K562 (cell line): Measurements from ENCODE around the gene THRSP. TPM values are rescaled to one million over a fixed set of nuclear protein-coding genes. Genes with fewer than 3 reads are reported as not detected.
A peak's percentile ranks its signal among the peaks of the same experiment; 100 is the strongest.
"Not testable (repeated sequence)": the region's sequence is repeated elsewhere in the genome, so short reads cannot be mapped to it uniquely, and the experiment has no call there.

Source experiments
- ATAC-seq: fragments of 200-7000 bp; cut with Tn5 transposase; 3 replicates; pipeline ENCODE4 v1.9.1; 2020; ENCODE audit warnings: moderate library complexity
- BruUV-seq: library from RNA; stranded (reverse); fragments of 400-500 nt; replicated peaks from 2 replicates; lab custom pipeline; 2021; lab: Mats Ljungman, UMichigan
- CTCF ChIA-PET: fragments of 300-600 bp; formaldehyde crosslinking; extraction: SDS; loops from one replicate; lab custom pipeline; 2021; ENCODE audit warnings: low intra/inter-chr PET ratio; lab: Yijun Ruan, JAX
- POLR2A ChIA-PET: fragments of 300-600, 350-650 bp; sonication (Branson Sonifier 250); formaldehyde crosslinking; extraction: SDS; loops from one replicate; lab custom pipeline; 2021; ENCODE audit warnings: antibody characterized with exemption, inconsistent platforms; lab: Yijun Ruan, JAX
- DNase-seq, 4 experiments: peaks; one replicate each; pipeline versions ENCODE4 v3.0.0 to v3.0.0-alpha.2; 2011 to 2018; ENCODE audit warnings: low spot score in 3 of 4, mixed read lengths in 3 of 4; ENCODE audit errors: extremely low read depth in 1 of 4
- FAIRE-seq: peaks from 2 replicates; lab custom pipeline; 2011; peaks lifted over from hg19 to GRCh38; lab: Jason Lieb, UNC
- H2AFZ ChIP-seq: 2 replicates; pipeline ENCODE4 v1.6.0; 2011; ENCODE audit warnings: low read depth, low read length, control low read depth, inconsistent platforms
- H3K27ac ChIP-seq: fragments of 200-600 bp; 3 replicates; pipeline ENCODE4 v1.8.0; 2011; ENCODE audit warnings: low read depth, mild to moderate bottlenecking, control low read depth, inconsistent platforms, low read length, moderate library complexity, mixed read lengths; ENCODE audit errors: extremely low read depth
- H3K27me3 ChIP-seq, 2 experiments: fragments of 300-600 bp in 1 of 2; 2 replicates in 1 of 2; 3 replicates in 1 of 2; pipeline versions ENCODE4 v1.6.0 to v1.8.0; 2011; ENCODE audit warnings: inconsistent platforms in 2 of 2, low read length in 2 of 2, mild to moderate bottlenecking in 1 of 2, mixed read lengths in 1 of 2, moderate library complexity in 1 of 2; ENCODE audit not compliant: control insufficient read depth in 2 of 2, insufficient read depth in 2 of 2
- H3K36me3 ChIP-seq: fragments of 300-600 bp; 3 replicates; pipeline ENCODE4 v1.8.0; 2011; ENCODE audit warnings: mild to moderate bottlenecking, low read length, inconsistent platforms; ENCODE audit not compliant: control insufficient read depth, insufficient read depth
- H3K4me1 ChIP-seq, 2 experiments: fragments of 200-600 bp in 1 of 2; replicated peaks in 1 of 2; 2 replicates in 1 of 2; 3 replicates in 1 of 2; pipeline versions ENCODE4 v1.5.1 to v1.8.0; 2011; ENCODE audit warnings: inconsistent platforms in 2 of 2, low read length in 2 of 2, mild to moderate bottlenecking in 1 of 2, mixed read lengths in 1 of 2, moderate library complexity in 1 of 2; ENCODE audit not compliant: control insufficient read depth in 2 of 2, insufficient read depth in 2 of 2
- H3K4me2 ChIP-seq: 2 replicates; pipeline ENCODE4 v1.6.1; 2011; ENCODE audit warnings: low read length, control low read depth, inconsistent platforms, mixed read lengths; ENCODE audit not compliant: insufficient read depth
- H3K4me3 ChIP-seq: fragments of 200-600 bp; sonication (generic), shearing (Covaris generic); 2 replicates; pipeline ENCODE4 v1.5.1; 2016; ENCODE audit warnings: control low read depth, inconsistent platforms
- H3K79me2 ChIP-seq: fragments of 200-600 bp; 3 replicates; pipeline ENCODE4 v1.8.0; 2011; ENCODE audit warnings: low read length, inconsistent platforms; ENCODE audit not compliant: control insufficient read depth, insufficient read depth
- H3K9ac ChIP-seq, 2 experiments: 2 replicates each; pipeline versions ENCODE4 v1.6.0 to v1.6.1; 2011; ENCODE audit warnings: low read depth in 2 of 2, low read length in 2 of 2, control low read depth in 1 of 2, inconsistent platforms in 1 of 2, mild to moderate bottlenecking in 1 of 2, mixed read lengths in 1 of 2; ENCODE audit not compliant: insufficient read depth in 1 of 2
- H3K9me1 ChIP-seq: one replicate; pipeline ENCODE4 v1.6.0; 2011; ENCODE audit warnings: inconsistent platforms, mild to moderate bottlenecking, low read length, moderate library complexity; ENCODE audit not compliant: control insufficient read depth, insufficient read depth
- H3K9me3 ChIP-seq: replicated peaks from 2 replicates; pipeline ENCODE4 v1.5.1; 2011; ENCODE audit warnings: low read depth, low read length, inconsistent platforms; ENCODE audit not compliant: control insufficient read depth, insufficient read depth
- H4K20me1 ChIP-seq: replicated peaks from 2 replicates; pipeline ENCODE4 v1.6.1; 2011; ENCODE audit warnings: low read length, inconsistent platforms, mixed read lengths; ENCODE audit not compliant: control insufficient read depth, insufficient read depth
- ATF7 ChIP-seq: fragments of 450-650 bp; IDR thresholded peaks from 2 replicates; pipeline ENCODE4 v1.7.1; 2014; ENCODE audit warnings: mild to moderate bottlenecking, moderate library complexity
- FOXK2 ChIP-seq, 2 experiments: fragments of 450-650 bp; IDR thresholded peaks in 1 of 2; conservative IDR thresholded peaks in 1 of 2; 2 replicates each; pipeline ENCODE4 v1.6.1; 2016; ENCODE audit warnings: low read depth in 2 of 2, mild to moderate bottlenecking in 1 of 2
- MLX ChIP-seq, 2 experiments: fragments of 450-650 bp in 1 of 2; sonication (generic) in 1 of 2; formaldehyde crosslinking; conservative IDR thresholded peaks; 2 replicates each; pipeline versions ENCODE4 v1.4.0 to v1.8.1; 2020 to 2022; ENCODE audit warnings: mild to moderate bottlenecking in 1 of 2, missing genetic modification reagents in 1 of 2
- TOE1 ChIP-seq, 2 experiments: fragments of 450-650 bp in 1 of 2; sonication (generic) in 1 of 2; formaldehyde crosslinking in 1 of 2; IDR thresholded peaks; 2 replicates each; pipeline versions ENCODE4 v1.7.1 to v1.8.0; 2016 to 2022; ENCODE audit warnings: borderline replicate concordance in 2 of 2, mild to moderate bottlenecking in 2 of 2, antibody characterized with exemption in 1 of 2, inconsistent platforms in 1 of 2, low read depth in 1 of 2, missing genetic modification reagents in 1 of 2, moderate library complexity in 1 of 2
- ZNF316 ChIP-seq: fragments of 450-650 bp; IDR thresholded peaks from 2 replicates; pipeline ENCODE4 v1.6.1; 2016
- WGBS: fragments of 100-300 bp; shearing (Covaris generic); methylation state at CpG from one replicate; pipeline ENCODE4 v1.1.6; 2016; ENCODE audit warnings: low coverage, mixed read lengths; ENCODE audit not compliant: insufficient coverage; ENCODE audit errors: missing lambda C conversion rate; 5-methylcytosine and 5-hydroxymethylcytosine counted together
- in situ Hi-C: fragments of 300-500 bp; cut with MboI; formaldehyde crosslinking; loops from 4 replicates; pipeline ENCODE4 v1.15.0; 2018; ENCODE audit warnings: inconsistent platforms, mixed read lengths
- intact Hi-C: fragments of 100-400 bp; cut with micrococcal nuclease; formaldehyde crosslinking; loops from 2 replicates; pipeline ENCODE4 v1.14.2; 2022
- polyA plus RNA-seq, 8 experiments: library from polyadenylated mRNA; depleted of rRNA in 4 of 8; stranded (reverse) in 5 of 8; unstranded in 3 of 8; fragments of >200 nt; fragmentation: Nextera tagmentation in 2 of 8; fragmentation: Illumina TruSeq in 1 of 8; extraction: Ambion mirVana in 2 of 8; extraction: Trizol in 1 of 8; gene quantifications; 2 replicates each; pipeline versions ENCODE4 v1.2.1 to v1.2.3, GENCODE V29; 2011 to 2014; ENCODE audit warnings: inconsistent platforms in 1 of 8, missing spikeins in 1 of 8
- total RNA-seq, 7 experiments: library from RNA; depleted of rRNA in 6 of 7; stranded (reverse); fragments of >200 nt in 6 of 7; fragmentation: Illumina TruSeq in 2 of 7; extraction: Trizol in 2 of 7; gene quantifications; 2 replicates each; pipeline versions ENCODE4 v1.2.1 to v1.2.3, GENCODE V29; 2011 to 2021; ENCODE audit warnings: low replicate concordance in 1 of 7
- TF ChIP-seq, protein P1 (sequence below): sonication (generic); formaldehyde crosslinking; IDR thresholded peaks from 2 replicates; pipeline ENCODE4 v1.9.0; 2022; ENCODE audit warnings: mild to moderate bottlenecking, missing genetic modification reagents
- TF ChIP-seq, protein P2 (sequence below), 2 experiments: fragments of 450-650 bp in 1 of 2; sonication (generic) in 1 of 2; formaldehyde crosslinking in 1 of 2; IDR thresholded peaks in 1 of 2; conservative IDR thresholded peaks in 1 of 2; 2 replicates each; pipeline versions ENCODE4 v1.6.1 to v1.8.1; 2016 to 2023; ENCODE audit warnings: mild to moderate bottlenecking in 2 of 2, moderate library complexity in 2 of 2, inconsistent platforms in 1 of 2, missing genetic modification reagents in 1 of 2

THRSP gene
- total and polyA plus RNA-seq, 9 of the 15 experiments (the other 6 are each of a cell fraction or from before 2014, with no cell fraction given), result 0.23 to 0.56 (median 0.31) TPM; not detected in 2

DNA sequence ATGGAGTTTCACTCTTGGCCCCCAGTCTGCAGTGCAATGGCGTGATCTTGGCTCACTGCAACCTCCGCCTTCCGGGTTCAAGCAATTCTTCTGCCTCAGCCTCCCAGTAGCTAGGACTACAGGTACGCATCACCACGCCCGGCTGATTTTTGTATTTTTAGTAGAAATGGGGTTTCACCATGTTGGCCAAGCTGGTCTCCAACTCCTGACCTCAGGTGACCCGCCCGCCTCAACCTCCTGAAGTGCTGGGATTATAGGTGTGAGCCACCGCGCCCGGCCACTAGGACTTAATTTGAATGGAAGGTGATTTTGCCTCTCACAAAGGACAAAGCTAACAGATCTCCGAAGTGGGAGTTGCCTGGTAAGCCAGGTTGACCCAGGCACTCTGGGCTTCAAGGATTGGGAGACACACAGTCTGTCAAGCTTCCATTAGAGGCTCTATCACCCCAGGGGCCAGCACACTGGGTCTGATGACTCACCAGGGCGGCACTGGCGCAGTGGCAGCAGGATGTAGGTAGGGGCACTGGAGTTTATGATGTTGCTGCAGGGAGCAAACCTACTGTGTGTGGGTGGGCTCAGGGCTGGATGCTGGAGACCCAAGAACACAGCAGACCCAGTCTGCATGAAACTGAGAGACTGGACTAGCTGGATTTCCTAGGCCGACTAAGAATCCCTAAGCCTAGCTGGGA is 22.8 kb upstream of the THRSP start (continued):
- TF ChIP-seq, protein P1, sequence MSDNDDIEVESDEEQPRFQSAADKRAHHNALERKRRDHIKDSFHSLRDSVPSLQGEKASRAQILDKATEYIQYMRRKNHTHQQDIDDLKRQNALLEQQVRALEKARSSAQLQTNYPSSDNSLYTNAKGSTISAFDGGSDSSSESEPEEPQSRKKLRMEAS (CRISPR knock-in tag), result peak; percentile 43; the same call in 1 of the 2 replicates
- no peak for TF ChIP-seq MLX (CRISPR knock-in tag; conservative IDR thresholded peaks at IDR 0.05)

GRCh38 chr11:78041380-78041719 is 22.3 kb upstream of the THRSP start:
- Histone ChIP-seq H3K27ac (peak overlapping the region; percentile 75; the same call in 2 of the 3 replicates), H3K9ac (0 out of 4 replicates have a peak overlapping the region, but pooled peaks of 1 of the 2 experiments have one; percentile 4), H3K4me1 (peaks cover 31 to 33% of the 10 kb centered on the region in 2 experiments), H3K4me2 (peak overlapping the region; percentile 71), H2AFZ (peak overlapping the region; percentile 95)
- intact Hi-C loops, result loop anchor here (10.0 kb wide), 1 partner anchor 387 kb away; no protein-coding TSS in a partner anchor
- 48% methylated on average over 8 of the region's 8 CpGs for WGBS
- FAIRE-seq; H3K9me1 ChIP-seq; in situ Hi-C loops; H3K36me3 ChIP-seq; BruUV-seq; H3K27me3 ChIP-seq; H3K4me3 ChIP-seq; CTCF ChIA-PET; H4K20me1 ChIP-seq; H3K79me2 ChIP-seq; H3K9me3 ChIP-seq; TF ChIP-seq TOE1 (CRISPR knock-in tag; IDR thresholded peaks at IDR 0.05; ENCODE audit: borderline replicate concordance, low read depth): not testable (repeated sequence)
- POLR2A ChIA-PET, result interaction anchor here (0.8 to 1.2 kb wide), 5 partner anchors 10 to 147 kb away, joined by 3 to 5 read pairs (median 3); partner anchors contain the start of gene KCTD21
- peak in 1 of 4 experiments; percentile 59 for DNase-seq
- TF ChIP-seq ATF7 (peak; percentile 14; the same call in 1 of the 2 replicates), ZNF316 (peak; percentile 40; the same call in 1 of the 2 replicates), TOE1 (IDR thresholded peaks at IDR 0.05; ENCODE audit: borderline replicate concordance) (peak; percentile 38; the same call in 1 of the 2 replicates), FOXK2 (conservative IDR thresholded peaks at IDR 0.05 in 1 of 2, IDR thresholded peaks at IDR 0.05 in 1 of 2; ENCODE audit: low read depth in 2 of 2) (0 out of 4 replicates have a peak, but pooled peaks of 1 of the 2 experiments have one; percentile 39)
- TF ChIP-seq, protein P2, sequence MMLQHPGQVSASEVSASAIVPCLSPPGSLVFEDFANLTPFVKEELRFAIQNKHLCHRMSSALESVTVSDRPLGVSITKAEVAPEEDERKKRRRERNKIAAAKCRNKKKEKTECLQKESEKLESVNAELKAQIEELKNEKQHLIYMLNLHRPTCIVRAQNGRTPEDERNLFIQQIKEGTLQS (IDR thresholded peaks at IDR 0.05), result peak; percentile 55; the same call in 1 of the 2 replicates
- TF ChIP-seq, protein P2 (CRISPR knock-in tag; conservative IDR thresholded peaks at IDR 0.05), result not testable (repeated sequence)
- TF ChIP-seq, protein P1 (CRISPR knock-in tag), result 0 out of 2 replicates have a peak, but pooled peaks have one; percentile 27
- peak; percentile 27 for ATAC-seq
